Activated CD8-positive, alpha-beta T cell treated with anti-CD3 and anti-CD28 coated beads, Interleukin-2, amount 10 ng/mL, durations not matched to agents 7 days and 5 days (primary cell): ENCODE data around the gene CFAP251. TPM values are rescaled to one million over a fixed set of nuclear protein-coding genes. Genes with fewer than 3 reads are reported as not detected.
"Not testable (repeated sequence)": the region's sequence is repeated elsewhere in the genome, so short reads cannot be mapped to it uniquely, and the experiment has no call there.

Experiments
- ATAC-seq: fragments of 150-1000 bp; cut with Tn5 transposase; one replicate; pipeline ENCODE4 v1.10.0; 2021; ENCODE audit warnings: moderate library complexity
- CTCF ChIA-PET: fragments of 350-600 bp; sonication (Branson Sonifier 250); formaldehyde crosslinking; loops from one replicate; lab custom pipeline; 2021; ENCODE audit warnings: antibody characterized with exemption; lab: Charles Lee
- POLR2A ChIA-PET: fragments of 350-600 bp; sonication (Branson Sonifier 250); formaldehyde crosslinking; loops from one replicate; lab custom pipeline; 2021; ENCODE audit warnings: antibody characterized with exemption; lab: Charles Lee
- DNase-seq: peaks from one replicate; pipeline ENCODE4 v3.0.0-alpha.2; 2020
- H3K27ac Mint-ChIP-seq: one replicate; pipeline ENCODE4 v1.8.0; 2021; ENCODE audit warnings: mild to moderate bottlenecking, mixed read lengths
- H3K27me3 Mint-ChIP-seq: one replicate; pipeline ENCODE4 v1.8.0; 2021; ENCODE audit warnings: low read depth, mixed read lengths
- H3K36me3 Mint-ChIP-seq: one replicate; pipeline ENCODE4 v1.8.0; 2021; ENCODE audit warnings: low read depth, mixed read lengths
- H3K4me1 Mint-ChIP-seq: one replicate; pipeline ENCODE4 v1.8.0; 2021; ENCODE audit warnings: low read depth, mixed read lengths
- H3K4me3 Mint-ChIP-seq: one replicate; pipeline ENCODE4 v1.8.0; 2021; ENCODE audit warnings: mild to moderate bottlenecking, mixed read lengths
- H3K9me3 Mint-ChIP-seq: one replicate; pipeline ENCODE4 v1.8.0; 2022; ENCODE audit warnings: mixed read lengths; ENCODE audit not compliant: insufficient read depth
- total RNA-seq, 2 experiments: library from RNA; stranded (reverse); gene quantifications; one replicate each; pipeline ENCODE4 v1.2.3, GENCODE V29; 2021

The CFAP251 gene
- total RNA-seq, 2 experiments from 2014 or later, result 0.70 to 0.82 TPM

DNA sequence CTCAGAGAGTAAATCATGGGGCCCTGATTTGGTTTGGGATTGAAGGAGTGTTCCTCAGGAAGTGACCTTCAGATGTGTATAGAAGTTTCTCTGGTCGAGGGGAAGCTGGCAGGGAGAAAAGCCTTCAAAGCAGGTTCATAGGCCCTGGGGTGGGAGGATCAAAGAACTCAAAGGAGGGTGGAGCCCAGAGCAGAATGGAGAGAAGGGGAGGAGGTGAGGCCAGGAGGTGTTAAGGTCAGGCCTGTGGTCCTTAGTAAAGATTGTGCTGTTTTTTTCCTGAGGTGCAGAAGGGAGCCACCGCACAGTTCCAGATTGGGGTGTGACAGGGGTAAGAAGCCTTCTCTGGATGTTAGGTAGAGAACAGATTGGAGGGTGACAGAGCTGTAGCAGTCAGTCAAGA is 9.7 kb upstream of the CFAP251 start:
- no peak for DNase-seq
- Mint-ChIP-seq H3K36me3 (peaks cover 40% of the 10 kb centered on the region), H3K9me3 (no peaks in the 10 kb centered on the region), H3K4me1 (peaks cover 14% of the 10 kb centered on the region), H3K27ac (peak overlapping the region; percentile 30), H3K4me3 (no peak overlapping the region), H3K27me3 (no peaks in the 10 kb centered on the region)
- CTCF ChIA-PET, result interaction anchor here (0.7 to 1.6 kb wide), 3 partner anchors 8 to 460 kb away, joined by 3 to 5 read pairs (median 4); partner anchors contain the start of gene CFAP251
- peak; percentile 19 for ATAC-seq
- POLR2A ChIA-PET, result interaction anchor here (0.6 kb wide), 2 partner anchors 19 to 106 kb away, joined by 3 to 5 read pairs; no protein-coding TSS in a partner anchor

DNA sequence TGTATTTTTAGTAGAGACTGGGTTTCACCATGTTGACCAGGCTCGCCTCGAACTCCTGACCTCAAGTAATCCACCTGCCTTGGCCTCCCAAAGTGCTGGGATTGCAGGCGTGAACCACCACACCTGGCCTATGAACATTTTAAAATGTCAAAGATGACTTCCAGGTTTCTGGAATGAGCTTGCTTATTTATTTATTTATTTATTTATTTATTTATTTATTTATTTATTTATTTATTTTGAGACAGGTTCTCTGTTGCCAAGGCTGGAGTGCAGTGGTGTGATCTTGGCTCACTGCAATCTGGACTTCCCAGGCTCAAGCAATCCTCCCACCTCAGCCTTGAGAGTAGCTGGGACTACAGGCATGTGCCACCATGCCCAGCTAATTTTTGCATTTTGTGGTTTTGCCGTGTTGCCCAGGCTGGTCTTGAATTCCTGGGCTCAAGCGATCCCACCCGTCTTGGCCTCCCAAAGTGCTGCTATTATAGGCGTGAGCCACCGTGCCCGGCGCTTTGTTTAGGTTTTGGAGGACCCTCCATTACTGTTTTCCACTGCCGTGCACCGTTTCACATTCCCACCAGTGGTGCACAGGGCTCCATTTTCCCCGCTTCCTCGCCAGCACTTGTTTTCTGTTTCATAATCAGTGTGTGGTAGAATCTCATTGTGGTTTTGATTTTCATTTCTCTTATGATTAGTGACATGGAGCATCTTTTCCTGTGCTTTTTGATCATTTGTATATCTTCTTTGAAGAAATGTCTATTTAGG is 6.4 kb upstream of the CFAP251 start:
- ATAC-seq, result no peak
- no peak for DNase-seq
- no peaks in the 10 kb centered on the region for H3K27me3 Mint-ChIP-seq
- ChIA-PET CTCF (no interaction called here), POLR2A (no interaction called here)
- peaks cover 43% of the 10 kb centered on the region for H3K36me3 Mint-ChIP-seq
- H3K4me1 Mint-ChIP-seq, result peaks cover 16% of the 10 kb centered on the region
- no peaks in the 10 kb centered on the region for H3K9me3 Mint-ChIP-seq
- no peak overlapping the region for H3K4me3 Mint-ChIP-seq
- H3K27ac Mint-ChIP-seq, result peak overlapping the region; percentile 60

DNA sequence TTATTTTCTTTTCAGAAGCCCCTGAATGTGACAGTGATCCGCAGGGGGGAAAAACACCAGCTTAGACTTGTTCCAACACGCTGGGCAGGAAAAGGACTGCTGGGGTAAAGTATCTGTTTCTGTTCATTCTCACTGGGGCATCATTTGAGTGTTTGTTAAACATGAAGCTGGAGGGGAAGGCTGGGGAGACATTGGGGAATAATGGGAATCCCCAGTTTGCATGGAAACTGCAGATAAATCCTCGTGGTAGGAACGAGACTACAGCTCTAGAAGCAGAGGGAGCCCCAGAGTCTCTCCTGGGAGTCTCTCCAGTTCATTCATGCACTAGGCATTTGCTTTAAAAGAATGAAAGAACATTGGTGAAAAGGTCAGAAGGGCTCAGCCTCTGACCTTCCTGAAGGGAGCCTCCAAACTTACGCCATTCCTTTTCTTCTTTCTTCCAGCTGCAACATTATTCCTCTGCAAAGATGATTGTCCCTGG is 2.5 kb upstream of the CFAP251 start:
- Mint-ChIP-seq H3K4me3 (no peak overlapping the region), H3K9me3 (no peaks in the 10 kb centered on the region), H3K4me1 (peaks cover 26% of the 10 kb centered on the region), H3K27ac (peak overlapping the region; percentile 0), H3K27me3 (no peaks in the 10 kb centered on the region), H3K36me3 (peaks cover 36% of the 10 kb centered on the region)
- ATAC-seq (no peak), DNase-seq (no peak)
- ChIA-PET POLR2A (no interaction called here), CTCF (interaction anchor here (0.6 to 1.7 kb wide), 7 partner anchors 76 to 275 kb away, joined by 3 to 8 read pairs (median 3); no protein-coding TSS in a partner anchor)

DNA sequence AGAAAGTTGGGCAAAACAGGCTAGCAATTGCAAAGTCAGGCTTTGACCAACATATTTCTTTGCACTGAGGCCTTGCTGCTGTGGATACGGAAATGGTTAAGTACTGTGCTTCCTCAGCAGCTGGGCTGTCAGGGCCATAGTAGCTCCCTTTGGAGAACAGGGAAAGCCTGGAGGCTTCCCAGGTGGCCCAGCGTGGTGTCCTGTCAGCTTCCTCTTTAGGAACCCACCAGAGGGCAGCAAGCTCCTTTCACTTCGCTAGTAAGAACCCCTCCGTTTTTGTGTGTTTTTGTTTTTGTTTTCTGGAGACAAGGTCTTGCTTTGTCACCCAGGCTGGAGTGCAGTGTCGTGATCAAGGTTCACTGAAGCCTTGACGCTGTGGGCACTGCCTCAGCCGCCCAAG is 1.7 kb upstream of the CFAP251 start:
- peaks cover 32% of the 10 kb centered on the region for H3K36me3 Mint-ChIP-seq
- H3K9me3 Mint-ChIP-seq, result no peaks in the 10 kb centered on the region
- H3K27ac Mint-ChIP-seq, result peak overlapping the region; percentile 89
- no peak overlapping the region for H3K4me3 Mint-ChIP-seq
- DNase-seq, result no peak
- no peak for ATAC-seq
- H3K4me1 Mint-ChIP-seq, result peaks cover 26% of the 10 kb centered on the region
- CTCF ChIA-PET, result interaction anchor here (0.6 to 2.9 kb wide), 9 partner anchors 9 to 274 kb away, joined by 3 to 8 read pairs (median 3); no protein-coding TSS in a partner anchor
- H3K27me3 Mint-ChIP-seq, result no peaks in the 10 kb centered on the region
- POLR2A ChIA-PET, result no interaction called here

- DNase-seq, result no peak
- POLR2A ChIA-PET, result interaction anchor here (0.6 to 1.0 kb wide), 2 partner anchors 24 to 1123 kb away, joined by 3 read pairs; no protein-coding TSS in a partner anchor
- peaks cover 20% of the 10 kb centered on the region for H3K4me1 Mint-ChIP-seq
- H3K9me3 Mint-ChIP-seq, result no peaks in the 10 kb centered on the region
- H3K27me3 Mint-ChIP-seq, result no peaks in the 10 kb centered on the region
- ATAC-seq, result no peak
- H3K36me3 Mint-ChIP-seq, result peaks cover 25% of the 10 kb centered on the region
- CTCF ChIA-PET, result interaction anchor here (0.6 to 2.9 kb wide), 30 partner anchors 8 to 420 kb away, joined by 3 to 11 read pairs (median 3); partner anchors contain the start of gene PSMD9
- no peak overlapping the region for H3K4me3 Mint-ChIP-seq
- no peak overlapping the region for H3K27ac Mint-ChIP-seq
These were observed 267 bp downstream of the CFAP251 start for GRCh38 chr12:121918679-121919038.

DNA sequence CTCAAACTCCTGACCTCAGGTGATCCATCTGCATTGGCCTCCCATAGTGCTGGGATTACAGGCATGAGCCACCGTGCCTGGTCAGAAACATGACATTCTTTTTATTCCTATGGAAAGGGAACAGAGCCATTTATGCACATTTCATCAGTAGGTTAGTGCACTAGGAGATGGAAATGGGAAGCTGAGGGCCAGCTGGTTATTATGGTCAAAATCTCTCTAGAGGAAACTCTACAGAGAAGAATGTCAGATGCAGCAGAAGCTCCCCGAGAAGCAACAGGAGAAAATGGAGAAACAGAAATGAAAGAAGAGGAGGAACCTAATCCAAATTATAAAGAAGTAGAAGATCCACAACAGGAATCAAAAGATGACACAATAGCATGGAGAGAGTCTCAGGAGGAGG is 2.7 kb downstream of the CFAP251 start:
- CTCF ChIA-PET, result no interaction called here
- DNase-seq (no peak), ATAC-seq (no peak)
- POLR2A ChIA-PET, result no interaction called here
- Mint-ChIP-seq H3K27ac (no peak overlapping the region), H3K36me3 (peaks cover 20% of the 10 kb centered on the region), H3K4me1 (peaks cover 20% of the 10 kb centered on the region), H3K9me3 (no peaks in the 10 kb centered on the region), H3K27me3 (no peaks in the 10 kb centered on the region), H3K4me3 (no peak overlapping the region)

DNA sequence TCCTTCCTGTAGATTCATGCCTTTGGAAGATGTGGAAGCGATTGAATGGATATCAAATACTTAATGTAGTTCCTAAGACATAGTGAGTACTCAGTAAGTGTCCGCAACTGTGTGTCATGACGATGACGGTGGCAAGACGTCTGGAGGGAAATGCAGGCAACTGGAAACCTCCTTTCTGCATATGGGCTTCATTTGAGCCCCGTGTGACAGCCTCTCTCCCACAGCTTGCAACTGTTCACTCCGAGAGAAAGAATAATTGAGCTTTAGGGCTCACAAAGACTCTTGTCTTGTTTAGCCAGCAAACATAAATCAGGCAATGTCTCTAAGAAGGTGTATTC is 6.9 kb downstream of the CFAP251 start:
- Mint-ChIP-seq H3K27ac (no peak overlapping the region), H3K9me3 (no peaks in the 10 kb centered on the region), H3K36me3 (no peaks in the 10 kb centered on the region), H3K4me1 (peaks cover 5% of the 10 kb centered on the region), H3K4me3 (no peak overlapping the region), H3K27me3 (no peaks in the 10 kb centered on the region)
- no peak for DNase-seq
- ChIA-PET POLR2A (no interaction called here), CTCF (no interaction called here)
- ATAC-seq, result no peak

DNA sequence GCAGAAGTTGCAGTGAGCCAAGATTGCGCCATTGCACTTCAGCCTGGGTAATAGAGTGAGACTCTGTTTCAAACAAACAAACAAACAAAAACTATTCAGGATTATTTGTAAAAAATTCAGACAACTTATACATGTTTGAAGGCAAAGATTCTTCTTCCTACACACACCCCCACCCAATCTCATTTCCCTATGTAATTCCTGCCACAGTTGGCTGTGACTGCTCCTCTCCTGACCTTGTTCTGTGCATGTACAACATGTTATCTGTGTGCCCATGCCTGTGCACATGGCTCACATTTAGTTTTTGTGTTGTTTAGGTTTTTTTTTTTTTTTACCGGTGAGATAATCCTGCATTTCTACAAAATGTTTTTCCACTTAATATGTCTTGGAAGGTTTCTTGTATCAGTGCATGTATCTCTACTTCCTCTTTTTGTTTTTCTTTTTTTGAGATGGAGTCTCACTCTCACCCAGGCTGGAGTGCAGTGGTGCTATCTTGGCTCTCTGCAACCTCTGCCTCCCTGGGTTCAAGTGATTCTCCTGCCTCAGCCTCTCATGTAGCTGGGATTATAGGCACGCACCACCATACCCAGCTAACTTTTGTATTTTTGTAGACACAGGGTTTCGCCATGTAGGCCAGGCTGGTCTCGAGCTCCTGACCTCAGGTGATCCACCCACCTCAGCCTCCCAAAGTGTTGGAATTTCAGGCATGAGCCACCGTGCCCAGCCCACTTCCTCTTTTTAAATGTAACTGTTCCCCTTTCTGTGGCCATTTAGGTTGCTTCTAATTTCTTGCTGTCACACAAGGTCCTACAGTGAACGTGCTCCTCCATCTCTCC is 8.7 kb downstream of the CFAP251 start:
- peaks cover 5% of the 10 kb centered on the region for H3K4me1 Mint-ChIP-seq
- ATAC-seq, result no peak
- POLR2A ChIA-PET, result no interaction called here

GRCh38 chr12:121927813-121928212 is 9.4 kb downstream of the CFAP251 start:
- POLR2A ChIA-PET, result no interaction called here
- Mint-ChIP-seq H3K4me3 (no peak overlapping the region), H3K27me3 (no peaks in the 10 kb centered on the region), H3K4me1 (peaks cover 5% of the 10 kb centered on the region), H3K36me3 (no peaks in the 10 kb centered on the region), H3K27ac (no peak overlapping the region), H3K9me3 (no peaks in the 10 kb centered on the region)
- ATAC-seq, result no peak
- no peak for DNase-seq
- CTCF ChIA-PET, result interaction anchor here (1.3 kb wide), 1 partner anchor 9 kb away, joined by 3 read pairs; the partner anchor contains the start of gene CFAP251

More for the DNA sequence above, 8.7 kb downstream of the CFAP251 start:
- no peak overlapping the region for H3K4me3 Mint-ChIP-seq
- no peaks in the 10 kb centered on the region for H3K9me3 Mint-ChIP-seq
- H3K27ac Mint-ChIP-seq, result no peak overlapping the region
- CTCF ChIA-PET, result interaction anchor here (1.3 kb wide), 1 partner anchor 9 kb away, joined by 3 read pairs; the partner anchor contains the start of gene CFAP251
- H3K36me3 Mint-ChIP-seq, result no peaks in the 10 kb centered on the region
- no peaks in the 10 kb centered on the region for H3K27me3 Mint-ChIP-seq
- no peak for DNase-seq

DNA sequence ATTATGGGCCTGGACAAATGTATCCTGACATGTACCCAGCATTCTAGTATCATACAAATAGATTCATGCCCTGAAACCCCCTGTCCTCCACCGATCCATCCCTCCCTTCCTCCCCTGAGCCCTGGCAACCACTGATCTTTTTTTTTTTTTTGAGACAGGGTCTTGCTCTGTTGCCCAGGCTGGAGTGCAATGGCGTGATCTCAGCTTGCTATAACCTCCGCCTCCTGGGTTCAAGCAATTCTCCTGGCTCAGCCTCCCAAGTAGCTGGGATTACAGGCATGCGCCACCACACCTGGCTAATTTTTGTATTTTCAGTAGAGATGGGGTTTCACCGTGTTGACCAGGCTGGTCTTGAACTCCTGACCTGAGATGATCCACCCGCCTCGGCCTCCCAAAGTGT is 11.2 kb downstream of the CFAP251 start:
- ATAC-seq, POLR2A ChIA-PET, CTCF ChIA-PET, H3K27ac Mint-ChIP-seq, H3K4me1 Mint-ChIP-seq, H3K4me3 Mint-ChIP-seq, H3K36me3 Mint-ChIP-seq, H3K9me3 Mint-ChIP-seq, DNase-seq, H3K27me3 Mint-ChIP-seq: not testable (repeated sequence)

DNA sequence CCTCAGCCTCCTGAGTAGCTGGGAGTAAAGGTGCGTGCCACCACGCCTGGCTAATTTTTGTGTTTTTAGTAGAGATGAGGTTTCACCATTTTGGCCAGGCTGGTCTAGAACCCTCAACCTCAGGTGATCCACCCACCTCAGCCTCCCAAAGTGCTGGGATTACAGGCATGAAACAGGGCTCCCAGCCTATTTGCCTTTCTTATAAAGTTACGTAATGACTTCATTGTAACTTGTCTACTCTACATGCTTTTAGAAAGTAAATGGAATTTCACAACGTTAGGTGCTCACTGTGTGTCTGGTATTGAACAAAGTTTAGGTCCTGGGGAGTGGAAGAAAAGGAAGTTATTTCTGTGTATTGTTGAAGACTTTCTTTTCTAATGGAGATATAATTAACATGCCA is 12.5 kb downstream of the CFAP251 start:
- DNase-seq, result no peak
- H3K4me1 Mint-ChIP-seq, result peaks cover 5% of the 10 kb centered on the region
- no peaks in the 10 kb centered on the region for H3K9me3 Mint-ChIP-seq
- no peaks in the 10 kb centered on the region for H3K36me3 Mint-ChIP-seq
- H3K4me3 Mint-ChIP-seq, result no peak overlapping the region
- ChIA-PET POLR2A (no interaction called here), CTCF (interaction anchor here (1.6 kb wide), 1 partner anchor 12 kb away, joined by 4 read pairs; the partner anchor contains the start of gene CFAP251)
- H3K27ac Mint-ChIP-seq, result no peak overlapping the region
- no peaks in the 10 kb centered on the region for H3K27me3 Mint-ChIP-seq
- ATAC-seq, result no peak
